HG03457 (cell line): ENCODE results near the gene HDAC9.

Experiments
- ATAC-seq: cut with Tn5 transposase; IDR thresholded peaks from one replicate; pipeline ENCODE4 v1.9.1; 2021; ENCODE audit warnings: moderate number of reproducible peaks; ENCODE audit not compliant: unreplicated experiment

HDAC9 gene

DNA sequence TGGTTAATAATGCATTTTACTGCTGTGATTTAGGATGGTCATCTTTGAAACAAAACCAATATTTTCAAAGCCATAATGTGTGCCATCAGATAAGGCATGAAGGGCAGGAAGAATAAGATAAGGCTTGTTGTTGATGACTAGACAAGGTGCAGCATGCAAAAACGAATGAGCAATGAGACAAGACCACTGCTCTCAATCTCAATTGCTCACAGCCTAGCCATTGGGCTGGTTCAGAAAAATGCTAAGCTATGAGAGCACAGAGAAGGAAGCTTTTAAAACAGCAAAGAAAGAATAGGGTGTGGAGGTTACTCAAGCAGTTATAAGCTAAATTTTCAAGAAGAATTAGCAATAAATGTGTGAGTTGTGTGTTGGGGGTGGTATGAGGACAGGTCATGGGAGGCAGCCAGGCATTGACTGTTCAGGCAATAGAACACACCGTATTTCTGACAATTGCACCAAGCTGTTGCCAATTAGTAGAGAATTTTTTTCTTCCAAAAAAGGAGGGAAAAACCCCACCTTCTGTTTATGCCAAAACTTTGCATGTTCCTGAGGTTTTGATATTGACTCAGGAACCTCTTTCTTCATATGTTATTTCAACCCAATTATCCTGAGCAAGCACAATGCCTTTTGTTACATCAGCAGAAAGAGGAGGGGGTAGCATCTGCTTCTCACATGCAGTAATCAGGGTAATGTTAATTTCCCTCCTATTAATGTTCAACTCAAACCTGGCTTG lies 276.5 kb downstream of the HDAC9 start:
- ATAC-seq, result no peak

DNA sequence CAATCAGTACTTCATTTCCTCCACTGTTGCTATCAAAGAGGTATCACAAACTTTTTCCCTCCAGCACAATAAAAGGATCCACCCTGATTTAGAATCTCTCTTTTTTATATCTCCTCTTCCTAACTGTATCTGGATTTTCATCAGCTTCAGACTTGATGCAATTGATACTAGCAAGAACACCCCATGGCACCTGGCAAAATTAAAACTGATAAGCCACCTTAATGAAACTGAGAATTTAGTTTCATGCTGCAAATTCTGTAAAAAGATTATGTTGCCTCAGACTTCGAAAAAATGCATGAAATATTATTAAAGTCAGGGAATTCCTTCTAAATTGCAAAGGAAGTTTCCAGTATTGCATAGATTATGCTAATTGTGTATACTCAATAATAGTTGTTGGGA lies 277.0 kb downstream of the HDAC9 start:
- no peak for ATAC-seq

DNA sequence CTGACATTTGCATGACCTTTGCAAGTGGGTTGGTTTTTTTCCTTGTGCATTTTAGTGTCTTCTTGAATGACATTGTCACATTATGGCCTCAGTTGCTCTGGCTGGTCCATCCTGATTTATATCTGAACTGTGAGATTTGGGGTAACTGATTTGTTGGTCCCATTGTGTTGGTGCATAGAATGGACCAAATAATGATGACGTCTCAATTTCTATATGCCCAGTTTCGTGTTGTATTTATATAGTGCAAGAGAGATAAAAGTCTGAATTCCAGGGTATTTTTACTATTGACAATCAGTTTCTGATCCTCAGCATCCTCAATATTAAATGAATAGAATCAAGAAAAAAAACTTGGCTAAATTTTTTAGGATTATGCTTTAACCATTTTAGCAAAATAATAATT lies 281.8 kb downstream of the HDAC9 start:
- ATAC-seq, result no peak

DNA sequence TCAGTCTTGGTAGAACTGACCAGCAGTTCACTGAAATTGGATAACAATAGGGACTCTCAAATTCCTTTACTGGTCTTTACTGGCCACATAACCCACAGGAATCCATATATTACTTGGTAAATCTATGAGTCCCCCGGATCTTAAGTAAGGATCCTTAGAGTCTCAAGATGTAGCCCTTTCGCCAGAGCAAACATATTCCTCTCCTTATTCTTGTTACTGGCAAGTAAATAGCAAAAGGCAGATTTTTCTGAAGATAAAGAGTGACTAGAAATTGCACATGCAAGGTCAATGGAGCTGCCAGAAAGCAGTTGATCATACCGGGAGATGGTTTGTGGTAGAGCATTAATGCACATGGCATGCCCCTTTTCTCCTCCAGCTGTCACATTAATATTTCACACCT lies 283.0 kb downstream of the HDAC9 start:
- ATAC-seq, result no peak

DNA sequence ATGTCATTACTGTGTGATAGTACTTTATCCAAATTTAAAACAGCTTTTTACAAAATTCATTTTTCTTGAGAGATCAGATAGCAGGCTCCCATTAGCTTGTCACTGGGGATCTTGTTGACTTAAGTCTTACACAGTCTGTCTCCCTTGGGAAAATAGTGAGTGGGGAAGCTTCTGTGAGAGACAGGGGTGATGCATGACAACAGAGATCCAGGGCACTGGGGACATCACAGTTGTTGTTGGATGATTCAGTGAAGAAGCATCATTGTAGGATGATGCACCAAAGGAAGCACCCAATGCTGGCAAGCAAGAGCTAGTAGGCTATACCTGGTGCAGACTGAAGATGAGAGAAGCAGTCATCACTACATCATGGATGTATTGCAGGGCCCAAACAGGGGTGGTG lies 284.7 kb downstream of the HDAC9 start:
- no peak for ATAC-seq

DNA sequence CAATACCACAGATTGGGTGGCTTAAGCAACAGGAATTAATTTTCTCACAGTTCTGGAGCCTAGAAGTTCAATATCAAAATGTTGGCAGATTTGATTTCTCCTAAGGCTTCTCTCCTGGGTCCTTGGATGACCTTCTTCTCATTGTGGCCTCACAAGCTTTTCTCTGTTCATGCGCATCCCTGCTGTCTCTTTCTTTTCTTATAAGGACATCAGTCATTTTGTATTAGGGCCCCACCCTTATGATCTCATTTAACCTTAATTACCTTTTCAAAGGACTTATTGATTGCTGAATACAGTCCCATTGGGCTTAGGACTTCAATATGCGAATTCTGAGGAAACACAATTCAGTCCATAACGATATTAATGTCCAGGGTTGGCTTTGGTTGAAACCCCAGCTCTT lies 285.4 kb downstream of the HDAC9 start:
- ATAC-seq, result no peak

DNA sequence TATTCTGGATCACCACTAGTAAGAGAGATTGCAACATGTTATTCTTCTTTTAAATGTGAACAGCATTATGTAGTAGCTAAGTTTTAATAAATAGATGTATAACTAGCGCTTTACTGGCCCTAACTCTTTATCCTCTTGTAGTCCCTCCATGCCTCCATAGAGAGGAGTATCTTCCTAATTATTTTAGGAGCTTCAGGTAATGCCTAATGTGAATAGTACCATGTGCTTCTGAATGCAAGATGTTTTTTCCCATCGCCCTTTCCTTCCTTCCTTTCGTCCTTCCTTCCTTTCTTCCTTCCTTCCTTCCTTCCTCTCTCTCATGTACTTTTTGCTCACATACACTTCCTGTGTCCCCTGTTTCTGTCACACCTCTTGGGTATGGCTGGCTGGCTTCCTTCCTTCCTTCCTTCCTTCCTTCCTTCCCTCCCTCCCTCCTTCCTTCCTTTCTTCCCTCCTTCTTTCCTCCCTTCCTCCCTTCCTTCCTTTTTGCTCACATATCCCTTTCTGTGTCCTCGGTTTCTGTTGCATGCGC lies 290.7 kb downstream of the HDAC9 start:
- ATAC-seq, result no peak

DNA sequence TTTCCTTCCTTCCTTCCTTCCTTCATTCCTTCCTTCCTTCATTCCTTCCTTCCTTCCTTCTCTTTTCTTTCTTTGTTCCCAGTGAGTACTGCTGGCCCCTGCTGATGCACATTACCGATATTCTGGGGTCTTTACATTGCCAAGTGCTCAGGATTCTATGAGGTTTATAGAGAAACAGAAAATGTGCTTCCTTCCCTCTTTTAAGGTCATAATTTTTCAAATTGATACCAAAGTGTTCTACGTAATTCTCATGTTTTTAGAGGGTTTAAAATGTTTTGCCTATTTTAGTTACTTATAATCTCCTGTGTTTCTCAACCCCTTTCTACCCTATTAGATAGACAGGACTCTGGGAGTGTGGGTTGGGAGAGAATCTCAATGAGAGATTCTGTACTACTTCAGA lies 291.2 kb downstream of the HDAC9 start:
- ATAC-seq, result no peak

DNA sequence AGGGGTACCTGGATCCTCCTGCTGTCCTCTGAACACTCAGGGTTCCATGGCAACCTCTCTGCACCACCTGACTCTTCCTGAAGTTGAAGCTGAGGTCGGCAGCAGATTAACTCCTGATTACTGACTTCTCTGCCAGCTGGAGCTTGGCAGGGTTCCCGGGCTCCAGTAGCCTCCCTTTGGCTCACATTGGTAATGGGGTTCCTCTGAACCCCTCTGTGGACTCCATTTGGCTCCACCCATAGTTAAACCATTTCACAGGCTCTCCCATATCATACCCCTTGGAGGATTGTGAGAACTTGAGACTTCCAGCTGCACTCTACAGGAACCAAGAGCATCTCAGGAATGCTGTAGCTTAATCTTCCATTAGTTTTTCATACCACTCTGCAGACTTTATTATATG lies 292.5 kb downstream of the HDAC9 start:
- ATAC-seq, result no peak

DNA sequence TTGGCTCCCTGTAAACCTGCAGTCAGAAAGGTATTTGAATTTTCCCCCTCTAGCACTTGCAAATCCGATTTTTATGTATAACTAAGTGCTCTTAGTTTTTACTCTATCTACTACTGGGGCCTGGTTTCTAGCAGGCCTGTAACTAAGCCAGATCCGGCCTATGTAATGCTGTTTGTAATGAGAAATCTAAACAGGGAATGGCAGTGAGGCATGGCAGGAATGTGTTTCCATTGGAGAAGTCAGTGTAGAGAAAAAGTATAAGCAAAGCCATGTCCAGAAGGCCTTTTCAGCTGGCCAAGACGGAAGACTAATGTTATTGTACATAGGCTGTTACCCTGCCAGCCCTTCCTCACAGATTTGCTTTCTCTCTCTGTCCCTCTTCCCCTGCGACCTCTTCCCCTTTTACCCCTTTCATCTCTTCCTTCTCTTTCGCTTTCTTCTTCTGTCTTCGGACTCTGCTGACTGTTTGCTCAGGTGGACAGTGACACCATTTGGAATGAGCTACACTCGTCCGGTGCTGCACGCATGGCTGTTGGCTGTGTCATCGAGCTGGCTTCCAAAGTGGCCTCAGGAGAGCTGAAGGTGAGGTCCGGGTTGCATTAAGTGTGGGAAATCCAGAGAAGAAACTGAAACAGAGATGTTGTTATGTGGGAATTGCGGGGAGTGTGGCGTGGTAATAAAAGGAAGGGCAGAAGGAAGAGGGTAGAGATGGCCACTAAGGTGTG lies 297.5 kb downstream of the HDAC9 start:
- ATAC-seq, result no peak

DNA sequence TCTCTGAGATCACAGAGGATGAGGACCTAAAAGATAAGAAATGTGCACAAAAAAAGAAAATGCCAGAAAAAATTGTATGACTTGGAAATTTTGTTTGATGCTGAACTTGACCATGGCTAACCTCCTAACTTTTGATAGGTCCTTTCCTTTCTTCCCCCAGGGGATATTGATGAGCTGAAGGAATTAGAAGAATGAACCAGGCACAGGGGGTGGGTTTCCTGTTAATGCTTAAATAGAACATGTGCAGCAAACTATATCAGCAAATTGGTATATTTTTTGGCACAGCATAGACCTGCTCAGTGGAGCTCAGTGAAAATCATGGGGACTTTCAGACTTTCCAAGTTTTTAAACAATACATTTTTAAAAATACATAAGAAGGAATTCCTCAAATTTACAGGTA lies 300.7 kb downstream of the HDAC9 start:
- ATAC-seq, result no peak

DNA sequence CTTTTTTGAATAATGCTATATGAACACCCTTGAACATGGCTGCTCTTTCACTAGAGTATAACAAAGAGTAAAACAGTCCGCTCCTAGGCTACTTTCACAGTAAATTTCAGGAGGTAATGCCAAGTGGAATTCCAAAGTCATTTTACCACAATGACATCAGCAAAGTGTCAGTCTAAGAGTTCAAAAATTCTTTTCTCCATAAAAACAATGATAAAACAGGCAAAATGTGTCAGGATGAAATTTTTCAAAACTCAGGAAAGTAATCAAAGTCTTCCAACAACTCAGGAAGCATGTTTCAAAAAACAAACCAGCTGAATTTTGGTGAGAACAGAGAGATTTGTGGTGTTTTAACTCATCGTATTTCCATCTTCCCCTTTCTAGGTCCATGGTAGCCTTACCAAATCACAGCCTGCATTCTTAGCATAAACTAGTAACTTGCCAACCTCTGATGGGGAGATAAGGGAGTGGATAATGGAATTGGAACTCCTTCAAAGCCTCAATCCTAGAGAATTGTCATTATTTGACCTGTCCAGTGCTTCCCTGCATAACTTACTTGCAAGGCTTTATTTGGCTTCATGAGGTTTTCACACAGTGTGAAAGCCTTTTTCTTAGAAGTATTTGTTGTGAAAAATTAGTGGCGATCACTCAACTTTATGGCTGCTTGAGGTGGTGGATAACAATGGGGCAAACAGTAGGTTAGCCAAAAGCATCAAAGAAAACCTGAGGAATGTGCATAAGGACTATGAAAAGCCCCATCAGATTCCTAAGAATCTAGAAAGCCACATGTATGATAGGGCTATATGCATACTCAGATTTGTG lies 302.7 kb downstream of the HDAC9 start:
- ATAC-seq, result no peak

DNA sequence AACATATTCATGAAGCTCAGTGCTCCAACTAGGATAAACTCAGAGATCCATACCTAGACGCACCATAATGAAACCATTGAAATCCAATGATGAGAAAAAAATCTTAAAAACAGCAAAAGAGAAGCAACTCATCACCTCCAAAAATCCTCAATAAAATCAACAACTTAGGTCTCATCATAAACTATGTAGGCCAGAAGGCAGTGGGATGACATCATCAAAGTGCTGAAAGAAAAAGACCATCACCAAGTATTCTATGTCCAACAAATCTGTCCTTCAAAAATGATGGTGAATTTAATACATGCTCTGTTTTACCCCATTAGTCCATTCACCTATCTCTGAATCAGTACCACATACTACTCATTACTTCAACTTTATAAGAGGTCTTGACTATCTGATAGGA lies 304.4 kb downstream of the HDAC9 start:
- no peak for ATAC-seq

DNA sequence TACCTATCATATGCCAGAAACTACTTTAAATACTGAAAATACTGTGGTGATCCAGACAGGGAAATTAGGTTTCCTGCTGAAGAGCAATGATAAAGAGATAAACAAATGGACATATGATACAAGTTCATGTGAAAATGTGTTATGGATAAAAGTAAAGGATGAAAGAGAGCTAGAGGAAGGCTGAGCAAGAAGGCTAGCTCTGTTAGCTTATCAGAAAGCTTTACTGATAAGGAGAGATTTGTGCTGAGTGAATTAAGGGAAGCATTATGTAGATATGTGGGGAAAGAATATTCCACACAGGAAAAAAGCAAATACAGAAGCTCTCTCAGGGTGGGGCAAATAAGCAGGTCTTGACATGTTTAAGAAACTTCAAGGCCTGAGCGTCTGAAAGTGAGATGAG lies 308.4 kb downstream of the HDAC9 start:
- ATAC-seq, result no peak

DNA sequence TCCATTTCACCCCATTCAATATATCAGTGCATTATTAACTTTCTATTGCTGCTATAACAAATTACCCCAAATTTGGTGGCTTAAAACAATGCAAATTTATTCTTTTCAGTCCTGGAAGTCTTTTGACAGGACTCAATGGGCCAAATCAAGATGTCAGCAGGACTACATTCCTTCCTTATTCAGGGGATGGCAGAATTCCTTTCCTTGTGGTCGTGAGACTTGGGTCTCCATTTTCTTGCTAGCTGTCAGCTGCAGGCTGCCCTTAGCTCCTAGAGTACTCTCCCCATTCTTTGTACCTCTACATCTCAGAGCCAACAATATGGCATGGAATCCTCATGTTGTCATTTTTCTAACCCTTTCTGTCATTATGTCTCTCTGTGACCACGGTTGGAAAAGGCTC lies 310.6 kb downstream of the HDAC9 start:
- no peak for ATAC-seq

DNA sequence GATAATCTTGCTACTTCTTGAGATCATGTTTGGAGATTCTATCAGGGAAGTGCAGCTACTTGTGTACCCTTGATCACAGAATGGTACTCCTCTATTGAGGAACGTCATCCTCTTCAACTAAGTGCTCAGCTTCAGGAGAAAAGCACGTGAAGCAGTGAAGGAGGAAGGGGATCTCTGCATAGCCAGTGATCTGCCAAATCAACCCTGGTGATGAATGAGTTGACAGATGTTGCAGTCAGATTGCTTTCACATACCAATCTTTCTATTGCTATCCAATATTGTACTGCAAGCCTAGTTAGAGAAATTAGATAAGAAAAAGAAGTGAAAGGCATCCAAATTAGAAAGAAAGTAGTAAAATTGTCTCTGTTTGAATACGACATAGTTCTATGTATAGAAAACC lies 312.5 kb downstream of the HDAC9 start:
- no peak for ATAC-seq

DNA sequence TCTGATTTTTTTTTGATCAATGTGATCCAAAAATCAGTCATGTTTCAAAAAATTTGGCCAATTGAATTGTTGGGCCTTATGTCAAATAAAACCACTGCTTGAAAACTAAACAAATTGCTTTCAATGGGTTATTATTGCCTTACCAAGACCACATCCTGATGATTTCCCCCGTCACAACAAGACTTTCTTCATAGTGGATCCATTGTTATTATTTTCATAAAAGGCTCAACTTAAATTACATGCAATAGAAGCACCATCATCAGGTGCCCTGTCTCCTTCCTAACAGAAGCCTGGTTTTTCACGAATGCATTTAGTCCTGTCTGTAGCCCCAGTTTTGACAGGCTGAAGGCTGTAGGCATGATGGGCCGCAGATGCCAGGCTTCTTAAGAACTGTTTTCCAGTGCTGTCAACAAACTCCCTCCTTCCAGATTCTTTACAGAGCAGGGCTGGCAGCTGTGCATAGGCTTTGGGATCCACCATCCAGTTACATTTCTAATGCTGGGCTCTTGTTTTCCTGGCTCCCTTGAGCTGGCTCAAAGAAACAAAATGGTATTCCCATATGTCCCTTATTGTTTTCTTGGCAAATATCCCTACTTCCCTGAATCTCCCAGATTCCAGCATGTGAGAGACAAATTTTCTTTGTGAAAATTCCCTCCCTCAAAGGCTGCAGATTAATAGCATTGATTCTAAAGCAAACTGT lies 319.9 kb downstream of the HDAC9 start:
- no peak for ATAC-seq

DNA sequence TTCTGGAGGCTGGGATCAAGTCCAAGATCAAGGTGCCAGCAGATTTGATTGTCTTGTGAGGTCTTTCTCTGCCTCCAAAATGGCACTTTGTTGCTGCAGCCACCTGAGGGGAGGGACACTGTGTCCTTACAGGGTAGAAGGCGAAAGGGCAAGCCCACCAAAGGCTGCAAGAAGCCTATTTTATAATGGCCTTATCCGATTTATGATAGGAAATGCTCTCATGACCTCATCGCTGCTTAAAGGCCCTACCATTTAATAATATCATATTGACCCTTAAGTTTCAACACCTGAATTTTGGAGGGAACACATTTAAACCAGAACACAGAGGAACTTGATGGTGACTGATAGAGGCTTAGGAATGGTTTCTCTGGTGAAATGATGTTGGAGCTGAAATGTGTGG lies 325.4 kb downstream of the HDAC9 start:
- ATAC-seq, result no peak

DNA sequence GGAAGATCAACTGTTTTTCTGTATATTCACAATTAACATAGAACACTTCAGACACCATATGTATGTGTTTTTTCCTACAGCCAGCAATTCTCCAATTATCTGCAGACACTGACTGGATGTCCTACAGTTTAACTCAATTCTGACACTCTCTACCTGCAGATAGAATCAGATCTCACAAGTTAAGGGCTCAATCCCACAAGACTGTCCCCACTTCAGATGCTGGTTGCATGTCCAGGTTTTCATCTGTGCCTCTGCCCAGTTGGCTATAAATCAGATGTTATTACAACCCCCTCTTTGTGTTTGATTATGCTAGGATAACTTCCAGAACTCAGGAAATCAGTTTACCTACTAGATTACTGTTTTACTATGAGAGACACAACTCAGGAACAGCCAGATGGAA lies 326.0 kb downstream of the HDAC9 start:
- ATAC-seq, result no peak

DNA sequence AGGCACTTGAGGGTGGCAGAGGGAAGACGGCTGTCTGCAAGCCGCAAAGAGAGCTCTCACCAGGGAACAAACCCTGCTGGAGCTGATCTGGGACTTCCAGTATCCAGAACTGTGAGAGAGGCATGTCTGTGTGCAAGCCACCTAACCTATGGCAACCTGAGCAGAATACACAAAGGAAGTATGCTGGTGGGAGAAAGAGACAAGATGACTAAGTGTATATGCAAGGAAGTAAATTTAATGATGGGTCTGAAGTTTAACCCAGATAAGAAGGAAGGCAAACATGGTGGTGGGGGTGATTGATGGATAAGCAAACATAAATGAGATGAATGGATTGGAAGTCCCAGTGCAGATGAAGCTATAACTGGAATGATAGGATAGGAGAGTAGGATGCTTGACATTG lies 328.6 kb downstream of the HDAC9 start:
- ATAC-seq, result no peak
